ENCODE results near the gene AUNIP. TPM values are rescaled to one million over a fixed set of nuclear protein-coding genes. Genes with fewer than 3 reads are reported as not detected.

The AUNIP gene
- total and polyA plus RNA-seq, 2 of the 8 experiments (the other 6 are each of a cell fraction or from before 2014, with no cell fraction given), result 18.6 to 23.2 TPM

GRCh38 chr1:25826571-25826970 lies 32.7 kb downstream of the AUNIP start (continued):
- TF ChIP-seq, protein P1, sequence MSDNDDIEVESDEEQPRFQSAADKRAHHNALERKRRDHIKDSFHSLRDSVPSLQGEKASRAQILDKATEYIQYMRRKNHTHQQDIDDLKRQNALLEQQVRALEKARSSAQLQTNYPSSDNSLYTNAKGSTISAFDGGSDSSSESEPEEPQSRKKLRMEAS (IDR thresholded peaks at IDR 0.05), result no peak

Data from H1 (cell line).